Left hindlimb (tissue), 1 donor: ENCODE measurements around the gene DAB1.

ENCODE experiments used
- DNase-seq: peaks from one replicate; pipeline ENCODE4 v3.0.0-alpha.2; 2018

Gene DAB1

DNA sequence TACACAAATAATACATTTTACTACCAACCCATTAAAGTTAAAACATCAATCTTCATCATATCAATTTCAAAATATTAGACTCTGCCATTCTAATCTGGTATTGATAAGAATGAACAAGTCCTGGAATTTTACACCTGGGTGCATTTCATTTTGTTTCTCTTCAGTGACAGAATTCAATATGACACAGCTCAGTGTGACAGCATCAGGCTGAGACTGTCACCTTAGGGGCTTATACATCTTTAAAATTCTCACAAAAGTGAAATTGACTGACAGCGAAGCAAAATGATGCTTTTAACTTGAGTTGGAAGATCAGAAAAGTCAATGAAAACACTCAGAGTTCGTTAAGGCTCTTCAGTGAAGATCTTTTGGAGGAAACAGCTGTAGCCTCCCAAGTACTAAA is 213.0 kb downstream of the DAB1 start:
- DNase-seq, result no peak

DNA sequence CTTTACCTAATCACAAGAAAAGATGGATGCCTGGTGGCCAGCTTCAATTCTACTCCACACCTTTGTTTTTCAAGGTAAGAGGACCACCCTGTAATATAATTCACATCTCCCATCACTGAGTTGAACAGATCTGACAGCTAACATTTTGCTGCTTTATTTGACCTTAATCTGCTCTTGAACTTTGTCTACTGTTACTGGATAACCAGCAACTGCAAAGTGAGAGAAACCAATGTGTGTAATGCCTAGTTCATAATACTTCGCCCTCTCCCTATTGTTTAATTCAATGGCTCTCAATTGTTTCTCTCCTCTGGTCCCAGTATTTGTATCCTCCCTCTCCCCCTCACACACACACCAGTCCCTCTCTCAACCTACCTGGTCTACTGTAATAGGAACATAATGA is 214.4 kb downstream of the DAB1 start:
- no peak for DNase-seq

DNA sequence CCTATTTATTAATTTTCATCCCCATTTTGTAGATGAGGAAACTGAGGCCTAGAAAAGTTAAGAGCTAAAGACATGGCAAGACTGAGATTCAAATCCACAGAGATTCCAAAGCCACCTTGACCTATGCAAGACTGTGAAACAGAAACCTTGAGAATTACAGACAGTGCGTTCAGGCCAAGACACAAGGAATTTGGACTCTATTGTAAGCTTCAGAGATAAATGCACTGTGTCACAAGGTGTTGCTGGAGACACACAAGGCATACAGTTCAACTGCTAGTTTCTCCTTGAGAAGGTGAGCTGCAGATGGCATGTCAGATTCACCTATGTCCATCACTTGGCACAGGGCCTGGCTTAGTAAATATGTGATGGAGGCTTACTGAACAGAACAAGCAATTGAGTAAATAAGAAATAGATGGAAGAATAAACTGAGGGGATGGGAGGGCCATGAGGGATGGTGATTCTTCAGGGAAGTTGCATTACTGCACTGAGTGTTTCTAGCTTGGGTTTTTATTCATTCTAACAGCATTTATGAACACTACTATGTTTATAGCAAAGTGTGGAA is 215.0 kb downstream of the DAB1 start:
- DNase-seq, result no peak

- DNase-seq, result no peak
These were observed 217.8 kb downstream of the DAB1 start for GRCh38 chr1:57206038-57206437.

GRCh38 chr1:57204942-57205787 is 218.7 kb downstream of the DAB1 start:
- no peak for DNase-seq

- no peak for DNase-seq
These were observed 219.8 kb downstream of the DAB1 start for GRCh38 chr1:57204091-57204490.

DNA sequence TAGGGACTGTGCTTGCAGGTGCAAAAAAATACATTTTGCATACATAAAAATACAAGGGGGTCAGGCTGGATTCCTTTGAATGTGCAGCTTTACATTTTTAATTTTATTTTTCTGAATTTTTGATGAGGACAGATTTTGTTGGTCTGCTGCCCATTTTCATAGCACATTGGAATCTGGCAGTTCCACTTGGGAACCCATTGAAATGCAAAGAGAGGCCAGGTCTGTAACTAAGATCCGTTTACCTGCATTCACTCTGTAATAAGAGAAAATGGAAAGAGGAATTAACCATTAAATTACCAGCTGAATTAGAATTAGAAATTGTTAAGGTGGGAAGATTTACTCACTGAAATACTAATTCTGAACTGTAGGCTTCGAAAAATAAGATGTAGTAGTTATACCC is 221.6 kb downstream of the DAB1 start:
- DNase-seq, result no peak

- DNase-seq, result no peak
These were observed 224.9 kb downstream of the DAB1 start for GRCh38 chr1:57198912-57199311.

GRCh38 chr1:57195436-57195941 is 228.4 kb downstream of the DAB1 start:
- no peak for DNase-seq

DNA sequence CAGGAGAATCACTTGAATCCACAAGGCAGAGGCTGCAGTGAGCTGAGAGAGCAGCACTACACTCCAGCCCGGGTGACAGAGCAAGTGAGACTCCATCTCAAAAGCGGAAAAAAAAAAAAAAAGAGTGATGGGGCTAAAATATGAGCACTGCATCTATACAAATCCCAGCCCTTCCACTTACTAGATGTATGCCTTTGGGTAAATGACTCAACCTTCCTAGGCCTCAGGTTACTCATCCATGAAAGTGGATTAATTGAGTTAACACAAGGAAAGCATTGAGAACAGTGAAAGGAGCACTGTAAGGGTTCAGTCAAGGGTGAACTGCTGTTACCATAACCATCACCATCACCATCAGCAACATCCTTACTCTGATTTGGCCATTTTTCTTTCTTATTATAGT is 231.6 kb downstream of the DAB1 start:
- DNase-seq, result no peak

- DNase-seq, result no peak
These were observed 233.0 kb downstream of the DAB1 start for GRCh38 chr1:57190898-57191297.

GRCh38 chr1:57188168-57188567 is 235.7 kb downstream of the DAB1 start:
- no peak for DNase-seq

GRCh38 chr1:57186455-57186854 is 237.4 kb downstream of the DAB1 start:
- DNase-seq, result no peak

GRCh38 chr1:57179001-57179400 is 244.9 kb downstream of the DAB1 start:
- no peak for DNase-seq

- DNase-seq, result no peak
These were observed 248.4 kb downstream of the DAB1 start for GRCh38 chr1:57175506-57175905.

GRCh38 chr1:57172040-57172439 is 251.8 kb downstream of the DAB1 start:
- DNase-seq, result no peak

DNA sequence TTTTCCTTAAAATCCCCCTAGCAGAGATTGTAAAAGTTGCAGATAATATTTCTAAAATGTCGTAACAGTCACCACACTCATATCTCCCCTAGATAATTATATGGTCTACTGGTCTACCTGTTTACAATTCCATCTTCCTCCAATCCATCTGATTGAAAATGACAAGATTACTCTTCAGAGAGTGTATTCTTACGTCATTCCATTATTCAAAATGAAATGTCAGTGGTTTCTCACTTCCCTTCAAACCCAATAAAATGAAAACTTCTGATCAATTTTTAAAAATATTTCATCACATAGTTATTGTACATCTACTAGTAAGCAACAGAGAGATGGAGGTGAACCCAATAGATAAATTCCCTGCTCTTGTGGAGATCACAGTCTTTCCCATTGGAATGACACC is 255.9 kb downstream of the DAB1 start:
- no peak for DNase-seq

- DNase-seq, result no peak
These were observed 258.3 kb downstream of the DAB1 start for GRCh38 chr1:57165546-57165945.

GRCh38 chr1:57164584-57164983 is 259.3 kb downstream of the DAB1 start:
- DNase-seq, result no peak

GRCh38 chr1:57163789-57164188 is 260.1 kb downstream of the DAB1 start:
- no peak for DNase-seq

DNA sequence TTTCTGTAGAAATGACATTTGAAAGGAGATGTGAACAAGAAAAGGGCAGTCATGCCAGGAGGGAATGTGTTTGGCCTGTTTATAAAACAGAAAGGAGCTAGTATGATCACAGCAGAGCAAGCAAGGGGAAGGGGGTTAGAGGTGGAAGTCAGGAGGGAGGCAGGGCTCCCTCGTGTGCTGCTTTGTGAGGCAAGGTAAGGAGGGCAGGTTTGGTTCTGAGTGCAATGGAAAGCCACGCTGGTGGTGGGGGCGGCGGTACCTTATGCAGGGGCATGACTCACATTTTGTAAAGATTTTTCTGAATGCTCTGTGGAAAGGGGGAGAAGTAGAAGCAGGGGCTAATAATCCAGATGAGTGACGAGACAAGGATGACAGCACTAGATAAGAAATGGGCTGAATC is 260.5 kb downstream of the DAB1 start:
- no peak for DNase-seq

GRCh38 chr1:57162607-57163261 is 261.1 kb downstream of the DAB1 start:
- no peak for DNase-seq

DNA sequence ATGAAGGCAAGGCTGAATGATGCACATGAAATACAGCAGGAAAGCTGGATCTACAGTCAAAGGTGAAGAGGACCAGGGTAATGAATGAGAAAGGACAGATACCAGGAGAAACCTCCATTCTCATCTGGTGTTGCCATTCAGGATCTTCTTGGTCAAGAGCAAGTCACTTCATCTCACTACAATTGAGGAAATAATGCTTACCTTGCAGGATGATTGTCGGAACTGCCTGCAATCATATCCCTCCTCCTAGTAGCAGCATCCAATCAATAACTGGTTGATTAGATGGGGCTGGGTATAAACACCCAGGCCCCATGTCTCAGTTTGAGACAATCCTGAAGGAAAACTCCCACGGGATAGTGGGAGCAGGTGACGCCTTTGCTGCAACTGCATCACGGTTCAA is 263.3 kb downstream of the DAB1 start:
- no peak for DNase-seq

- DNase-seq, result no peak
These were observed 265.3 kb downstream of the DAB1 start for GRCh38 chr1:57158604-57158998.
